GM23248 (cell line): ENCODE data around the gene RGS9.

Source experiments
- EZH2 ChIP-seq: fragments of 200-600 bp; sonication (generic); IDR thresholded peaks from 2 replicates; pipeline ENCODE4 v1.6.1; 2018; ENCODE audit warnings: antibody characterized with exemption, mild to moderate bottlenecking; ENCODE audit not compliant: insufficient read depth, poor library complexity, severe bottlenecking
- EZH2phosphoT487 ChIP-seq: fragments of 200-600 bp; sonication (generic); IDR thresholded peaks from 2 replicates; pipeline ENCODE4 v1.6.1; 2018; ENCODE audit warnings: antibody characterized with exemption, moderate library complexity, mild to moderate bottlenecking, low read depth; ENCODE audit not compliant: insufficient read depth

GRCh38 chr17:65270499-65271253, 133.5 kb downstream of the RGS9 start:
- TF ChIP-seq EZH2 (no peak), EZH2phosphoT487 (no peak)
